ENCODE results near the gene PRKCZ.

DNA sequence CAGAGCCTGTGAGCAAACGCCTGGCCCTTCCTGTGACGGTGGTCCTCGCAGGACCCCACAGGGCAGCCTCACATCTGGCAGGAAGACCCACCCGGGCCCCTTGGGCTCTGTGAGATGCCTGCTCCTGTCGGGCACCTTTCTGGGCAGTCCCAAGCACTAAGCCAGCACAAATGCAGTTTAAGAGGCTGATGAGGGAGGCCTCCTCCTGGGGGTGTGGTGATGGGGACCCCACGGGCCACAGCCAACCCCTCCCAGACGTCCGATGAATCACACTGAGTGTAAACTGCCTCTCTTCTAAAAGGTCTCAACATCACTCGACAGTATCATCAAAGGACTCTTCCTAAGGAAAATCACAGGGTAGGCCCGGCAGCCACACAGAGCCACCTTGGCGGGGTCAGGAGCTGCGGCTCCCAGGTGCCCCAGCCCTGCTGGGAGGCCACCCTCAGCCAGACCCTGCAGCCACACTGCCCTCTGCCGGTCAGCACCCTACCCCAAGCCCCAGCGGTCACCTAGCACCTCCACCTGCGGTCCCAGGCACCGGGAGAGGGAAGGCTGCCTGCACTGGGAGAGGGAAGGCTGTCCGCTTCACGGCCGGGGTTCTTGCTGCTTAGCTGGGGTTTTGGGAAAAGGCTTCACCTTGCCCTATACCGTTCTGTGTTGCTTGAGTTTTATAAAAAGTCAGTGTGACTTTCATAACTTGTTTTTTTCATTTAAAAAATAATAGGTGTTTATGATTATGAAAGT, 3.9 kb upstream of the PRKCZ start:
- TF ChIP-seq, protein P1, sequence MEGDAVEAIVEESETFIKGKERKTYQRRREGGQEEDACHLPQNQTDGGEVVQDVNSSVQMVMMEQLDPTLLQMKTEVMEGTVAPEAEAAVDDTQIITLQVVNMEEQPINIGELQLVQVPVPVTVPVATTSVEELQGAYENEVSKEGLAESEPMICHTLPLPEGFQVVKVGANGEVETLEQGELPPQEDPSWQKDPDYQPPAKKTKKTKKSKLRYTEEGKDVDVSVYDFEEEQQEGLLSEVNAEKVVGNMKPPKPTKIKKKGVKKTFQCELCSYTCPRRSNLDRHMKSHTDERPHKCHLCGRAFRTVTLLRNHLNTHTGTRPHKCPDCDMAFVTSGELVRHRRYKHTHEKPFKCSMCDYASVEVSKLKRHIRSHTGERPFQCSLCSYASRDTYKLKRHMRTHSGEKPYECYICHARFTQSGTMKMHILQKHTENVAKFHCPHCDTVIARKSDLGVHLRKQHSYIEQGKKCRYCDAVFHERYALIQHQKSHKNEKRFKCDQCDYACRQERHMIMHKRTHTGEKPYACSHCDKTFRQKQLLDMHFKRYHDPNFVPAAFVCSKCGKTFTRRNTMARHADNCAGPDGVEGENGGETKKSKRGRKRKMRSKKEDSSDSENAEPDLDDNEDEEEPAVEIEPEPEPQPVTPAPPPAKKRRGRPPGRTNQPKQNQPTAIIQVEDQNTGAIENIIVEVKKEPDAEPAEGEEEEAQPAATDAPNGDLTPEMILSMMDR (IDR thresholded peaks at IDR 0.05; ENCODE audit: low read depth, low read length): peak; percentile 71
- TF ChIP-seq EZH2phosphoT487 (IDR thresholded peaks at IDR 0.05; ENCODE audit: low read depth): no peak

Data from OCI-LY3 (cell line).